ENCODE data around the gene KLHL11. TPM values are rescaled to one million over a fixed set of nuclear protein-coding genes. Genes with fewer than 3 reads are reported as not detected.

KLHL11 gene
- total and polyA plus RNA-seq, 9 of the 15 experiments (the other 6 are each of a cell fraction or from before 2014, with no cell fraction given): 0.20 to 17.0 (median 10.3) TPM

- TF ChIP-seq PTTG1 (tag; IDR thresholded peaks at IDR 0.05; ENCODE audit: low read depth) (no peak), IFI16 (CRISPR knock-in tag; IDR thresholded peaks at IDR 0.05) (no peak), MXI1 (IDR thresholded peaks at IDR 0.05; ENCODE audit: low read depth, low read length) (no peak), ARID3B (CRISPR knock-in tag; IDR thresholded peaks at IDR 0.05; ENCODE audit: borderline replicate concordance) (no peak), LEF1 (IDR thresholded peaks at IDR 0.05) (no peak), NKRF (IDR thresholded peaks at IDR 0.05; ENCODE audit: borderline replicate concordance) (no peak), HCFC1 (IDR thresholded peaks at IDR 0.05; ENCODE audit: low read depth, low read length) (no peak)
Measured at GRCh38 chr17:41904242-41904841, 39.1 kb upstream of the KLHL11 start (continued).

GRCh38 chr17:41901646-41902045 lies 36.4 kb upstream of the KLHL11 start:
- H3K27me3 ChIP-seq (ENCODE audit: control insufficient read depth in 2 of 2, insufficient read depth in 2 of 2, low read length in 2 of 2): no peaks in the 10 kb centered on the region
- H3K4me3 ChIP-seq: no peak overlapping the region
- ATAC-seq: no peak
- no peaks in the 10 kb centered on the region for H3K4me1 ChIP-seq (replicated peaks in 1 of 2; ENCODE audit: control insufficient read depth in 2 of 2, insufficient read depth in 2 of 2, low read length in 2 of 2)
- ChIA-PET POLR2A (no interaction called here), CTCF (ENCODE audit: low intra/inter-chr PET ratio) (no interaction called here)
- 80% methylated on average over 9 of the region's 11 CpGs for WGBS (ENCODE audit: insufficient coverage, low coverage, missing lambda C conversion rate)
- H3K4me2 ChIP-seq (ENCODE audit: insufficient read depth, low read length): no peak overlapping the region
- H2AFZ ChIP-seq (ENCODE audit: low read depth, low read length): no peak overlapping the region
- H3K9me1 ChIP-seq (ENCODE audit: control insufficient read depth, insufficient read depth, low read length): no peaks in the 10 kb centered on the region
- in situ Hi-C loops (cut with MboI) (loop anchor here (5.0 kb wide), 1 partner anchor 61 kb away; no protein-coding TSS in a partner anchor), intact Hi-C loops (cut with micrococcal nuclease) (no loop called here)
- H3K79me2 ChIP-seq (ENCODE audit: control insufficient read depth, insufficient read depth, low read length): no peaks in the 10 kb centered on the region
- no peak overlapping the region for H3K27ac ChIP-seq (ENCODE audit: extremely low read depth, low read depth, low read length)
- H3K9ac ChIP-seq (ENCODE audit: insufficient read depth in 1 of 2, low read depth in 2 of 2, low read length in 2 of 2): no peak overlapping the region
- no peaks in the 10 kb centered on the region for H4K20me1 ChIP-seq (replicated peaks; ENCODE audit: control insufficient read depth, insufficient read depth, low read length)
- BruUV-seq (replicated peaks): no TSS peak
- no peak for DNase-seq (ENCODE audit: extremely low read depth in 1 of 4, low spot score in 3 of 4)
- no peak for FAIRE-seq
- no peaks in the 10 kb centered on the region for H3K9me3 ChIP-seq (replicated peaks; ENCODE audit: control insufficient read depth, insufficient read depth, low read depth, low read length)
- H3K36me3 ChIP-seq (ENCODE audit: control insufficient read depth, insufficient read depth, low read length): peaks cover 92% of the 10 kb centered on the region
- TF ChIP-seq MXD1 (CRISPR knock-in tag; IDR thresholded peaks at IDR 0.05; ENCODE audit: borderline replicate concordance, poor library complexity, severe bottlenecking): no peak
- no peak for TF ChIP-seq NCOA2 (IDR thresholded peaks at IDR 0.05; ENCODE audit: partially characterized antibody in 2 of 2)
- TF ChIP-seq FUS (optimal IDR thresholded peaks at IDR 0.05; ENCODE audit: low read depth, low read length): no peak
- TF ChIP-seq SRSF9 (IDR thresholded peaks at IDR 0.05; ENCODE audit: borderline replicate concordance, low read depth, low read length): no peak
- no peak for TF ChIP-seq TBL1XR1 (IDR thresholded peaks at IDR 0.05; ENCODE audit: low read length in 2 of 2)
- no peak for TF ChIP-seq YBX1 (IDR thresholded peaks at IDR 0.05)

Data from K562 (cell line).